GM23338 (cell line): ENCODE data around the gene NDUFS7. TPM values are rescaled to one million over a fixed set of nuclear protein-coding genes. Genes with fewer than 3 reads are reported as not detected.

Experiments used
- CREB1 ChIP-seq: fragments of 250-450 bp; sonication (Bioruptor Pico); IDR thresholded peaks from 2 replicates; pipeline ENCODE4 v1.5.0; 2020; ENCODE audit warnings: low read depth, mild to moderate bottlenecking, moderate library complexity
- EZH2 ChIP-seq: fragments of 200-600 bp; sonication (generic); IDR thresholded peaks from one replicate; pipeline ENCODE4 v1.8.0; 2017; ENCODE audit warnings: antibody characterized with exemption, mild to moderate bottlenecking, low read depth; ENCODE audit not compliant: unreplicated experiment
- JUNB ChIP-seq: IDR thresholded peaks from one replicate; pipeline ENCODE4 v1.6.1; 2016; ENCODE audit warnings: antibody characterized with exemption; ENCODE audit not compliant: unreplicated experiment
- NANOG ChIP-seq: IDR thresholded peaks from 2 replicates; pipeline ENCODE4 v1.6.1; 2016; ENCODE audit warnings: antibody characterized with exemption, borderline replicate concordance
- POLR2AphosphoS5 ChIP-seq: IDR thresholded peaks from 2 replicates; pipeline ENCODE4 v1.6.1; 2016; ENCODE audit warnings: antibody characterized with exemption, low read depth
- STAT1 ChIP-seq: IDR thresholded peaks from one replicate; pipeline ENCODE4 v1.6.1; 2016; ENCODE audit warnings: antibody characterized with exemption; ENCODE audit not compliant: unreplicated experiment
- ZNF114 ChIP-seq: fragments of 250-450 bp; sonication (Bioruptor Pico); IDR thresholded peaks from 2 replicates; pipeline ENCODE4 v1.5.0; 2020; ENCODE audit warnings: mild to moderate bottlenecking, moderate library complexity
- ZNF331 ChIP-seq: fragments of 250-450 bp; sonication (Bioruptor Pico); IDR thresholded peaks from 2 replicates; pipeline ENCODE4 v1.5.0; 2020; ENCODE audit warnings: low read depth, mild to moderate bottlenecking, moderate library complexity
- polyA plus RNA-seq: library from polyadenylated mRNA; unstranded; fragments of >200 nt; fragmentation: Nextera tagmentation; extraction: Ambion mirVana; gene quantifications from 2 replicates; pipeline ENCODE4 v1.2.1, GENCODE V29; 2016
- total RNA-seq: library from RNA; depleted of rRNA; stranded (reverse); fragments of >200 nt; shearing (Covaris generic); gene quantifications from 2 replicates; pipeline ENCODE4 v1.2.3, GENCODE V29; 2014
- TF ChIP-seq, protein P1 (sequence below): fragments of 250-450 bp; sonication (Bioruptor Pico); IDR thresholded peaks from 2 replicates; pipeline ENCODE4 v1.5.0; 2020; ENCODE audit warnings: mild to moderate bottlenecking, moderate library complexity
- TF ChIP-seq, protein P2 (sequence below): IDR thresholded peaks from one replicate; pipeline ENCODE4 v1.6.1; 2018; ENCODE audit warnings: antibody characterized with exemption; ENCODE audit not compliant: unreplicated experiment
- TF ChIP-seq, protein P3 (sequence below): IDR thresholded peaks from 2 replicates; pipeline ENCODE4 v1.6.1; 2016; ENCODE audit warnings: antibody characterized with exemption

Gene NDUFS7
- total and polyA plus RNA-seq, 2 experiments from 2014 or later, result 132 to 203 TPM

- TF ChIP-seq, protein P1, sequence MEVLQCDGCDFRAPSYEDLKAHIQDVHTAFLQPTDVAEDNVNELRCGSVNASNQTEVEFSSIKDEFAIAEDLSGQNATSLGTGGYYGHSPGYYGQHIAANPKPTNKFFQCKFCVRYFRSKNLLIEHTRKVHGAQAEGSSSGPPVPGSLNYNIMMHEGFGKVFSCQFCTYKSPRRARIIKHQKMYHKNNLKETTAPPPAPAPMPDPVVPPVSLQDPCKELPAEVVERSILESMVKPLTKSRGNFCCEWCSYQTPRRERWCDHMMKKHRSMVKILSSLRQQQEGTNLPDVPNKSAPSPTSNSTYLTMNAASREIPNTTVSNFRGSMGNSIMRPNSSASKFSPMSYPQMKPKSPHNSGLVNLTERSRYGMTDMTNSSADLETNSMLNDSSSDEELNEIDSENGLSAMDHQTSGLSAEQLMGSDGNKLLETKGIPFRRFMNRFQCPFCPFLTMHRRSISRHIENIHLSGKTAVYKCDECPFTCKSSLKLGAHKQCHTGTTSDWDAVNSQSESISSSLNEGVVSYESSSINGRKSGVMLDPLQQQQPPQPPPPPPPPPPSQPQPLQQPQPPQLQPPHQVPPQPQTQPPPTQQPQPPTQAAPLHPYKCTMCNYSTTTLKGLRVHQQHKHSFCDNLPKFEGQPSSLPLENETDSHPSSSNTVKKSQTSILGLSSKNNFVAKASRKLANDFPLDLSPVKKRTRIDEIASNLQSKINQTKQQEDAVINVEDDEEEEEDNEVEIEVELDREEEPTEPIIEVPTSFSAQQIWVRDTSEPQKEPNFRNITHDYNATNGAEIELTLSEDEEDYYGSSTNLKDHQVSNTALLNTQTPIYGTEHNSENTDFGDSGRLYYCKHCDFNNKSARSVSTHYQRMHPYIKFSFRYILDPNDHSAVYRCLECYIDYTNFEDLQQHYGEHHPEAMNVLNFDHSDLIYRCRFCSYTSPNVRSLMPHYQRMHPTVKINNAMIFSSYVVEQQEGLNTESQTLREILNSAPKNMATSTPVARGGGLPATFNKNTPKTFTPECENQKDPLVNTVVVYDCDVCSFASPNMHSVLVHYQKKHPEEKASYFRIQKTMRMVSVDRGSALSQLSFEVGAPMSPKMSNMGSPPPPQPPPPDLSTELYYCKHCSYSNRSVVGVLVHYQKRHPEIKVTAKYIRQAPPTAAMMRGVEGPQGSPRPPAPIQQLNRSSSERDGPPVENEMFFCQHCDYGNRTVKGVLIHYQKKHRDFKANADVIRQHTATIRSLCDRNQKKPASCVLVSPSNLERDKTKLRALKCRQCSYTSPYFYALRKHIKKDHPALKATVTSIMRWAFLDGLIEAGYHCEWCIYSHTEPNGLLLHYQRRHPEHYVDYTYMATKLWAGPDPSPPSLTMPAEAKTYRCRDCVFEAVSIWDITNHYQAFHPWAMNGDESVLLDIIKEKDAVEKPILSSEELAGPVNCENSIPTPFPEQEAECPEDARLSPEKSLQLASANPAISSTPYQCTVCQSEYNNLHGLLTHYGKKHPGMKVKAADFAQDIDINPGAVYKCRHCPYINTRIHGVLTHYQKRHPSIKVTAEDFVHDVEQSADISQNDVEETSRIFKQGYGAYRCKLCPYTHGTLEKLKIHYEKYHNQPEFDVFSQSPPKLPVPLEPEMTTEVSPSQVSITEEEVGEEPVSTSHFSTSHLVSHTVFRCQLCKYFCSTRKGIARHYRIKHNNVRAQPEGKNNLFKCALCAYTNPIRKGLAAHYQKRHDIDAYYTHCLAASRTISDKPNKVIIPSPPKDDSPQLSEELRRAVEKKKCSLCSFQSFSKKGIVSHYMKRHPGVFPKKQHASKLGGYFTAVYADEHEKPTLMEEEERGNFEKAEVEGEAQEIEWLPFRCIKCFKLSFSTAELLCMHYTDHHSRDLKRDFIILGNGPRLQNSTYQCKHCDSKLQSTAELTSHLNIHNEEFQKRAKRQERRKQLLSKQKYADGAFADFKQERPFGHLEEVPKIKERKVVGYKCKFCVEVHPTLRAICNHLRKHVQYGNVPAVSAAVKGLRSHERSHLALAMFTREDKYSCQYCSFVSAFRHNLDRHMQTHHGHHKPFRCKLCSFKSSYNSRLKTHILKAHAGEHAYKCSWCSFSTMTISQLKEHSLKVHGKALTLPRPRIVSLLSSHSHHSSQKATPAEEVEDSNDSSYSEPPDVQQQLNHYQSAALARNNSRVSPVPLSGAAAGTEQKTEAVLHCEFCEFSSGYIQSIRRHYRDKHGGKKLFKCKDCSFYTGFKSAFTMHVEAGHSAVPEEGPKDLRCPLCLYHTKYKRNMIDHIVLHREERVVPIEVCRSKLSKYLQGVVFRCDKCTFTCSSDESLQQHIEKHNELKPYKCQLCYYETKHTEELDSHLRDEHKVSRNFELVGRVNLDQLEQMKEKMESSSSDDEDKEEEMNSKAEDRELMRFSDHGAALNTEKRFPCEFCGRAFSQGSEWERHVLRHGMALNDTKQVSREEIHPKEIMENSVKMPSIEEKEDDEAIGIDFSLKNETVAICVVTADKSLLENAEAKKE (CRISPR knock-in tag), result no peak
- TF ChIP-seq CREB1 (no peak), NANOG (no peak), JUNB (no peak), POLR2AphosphoS5 (no peak), STAT1 (no peak), ZNF331 (CRISPR knock-in tag) (no peak), EZH2 (no peak), ZNF114 (CRISPR knock-in tag) (no peak)
- TF ChIP-seq, protein P2, sequence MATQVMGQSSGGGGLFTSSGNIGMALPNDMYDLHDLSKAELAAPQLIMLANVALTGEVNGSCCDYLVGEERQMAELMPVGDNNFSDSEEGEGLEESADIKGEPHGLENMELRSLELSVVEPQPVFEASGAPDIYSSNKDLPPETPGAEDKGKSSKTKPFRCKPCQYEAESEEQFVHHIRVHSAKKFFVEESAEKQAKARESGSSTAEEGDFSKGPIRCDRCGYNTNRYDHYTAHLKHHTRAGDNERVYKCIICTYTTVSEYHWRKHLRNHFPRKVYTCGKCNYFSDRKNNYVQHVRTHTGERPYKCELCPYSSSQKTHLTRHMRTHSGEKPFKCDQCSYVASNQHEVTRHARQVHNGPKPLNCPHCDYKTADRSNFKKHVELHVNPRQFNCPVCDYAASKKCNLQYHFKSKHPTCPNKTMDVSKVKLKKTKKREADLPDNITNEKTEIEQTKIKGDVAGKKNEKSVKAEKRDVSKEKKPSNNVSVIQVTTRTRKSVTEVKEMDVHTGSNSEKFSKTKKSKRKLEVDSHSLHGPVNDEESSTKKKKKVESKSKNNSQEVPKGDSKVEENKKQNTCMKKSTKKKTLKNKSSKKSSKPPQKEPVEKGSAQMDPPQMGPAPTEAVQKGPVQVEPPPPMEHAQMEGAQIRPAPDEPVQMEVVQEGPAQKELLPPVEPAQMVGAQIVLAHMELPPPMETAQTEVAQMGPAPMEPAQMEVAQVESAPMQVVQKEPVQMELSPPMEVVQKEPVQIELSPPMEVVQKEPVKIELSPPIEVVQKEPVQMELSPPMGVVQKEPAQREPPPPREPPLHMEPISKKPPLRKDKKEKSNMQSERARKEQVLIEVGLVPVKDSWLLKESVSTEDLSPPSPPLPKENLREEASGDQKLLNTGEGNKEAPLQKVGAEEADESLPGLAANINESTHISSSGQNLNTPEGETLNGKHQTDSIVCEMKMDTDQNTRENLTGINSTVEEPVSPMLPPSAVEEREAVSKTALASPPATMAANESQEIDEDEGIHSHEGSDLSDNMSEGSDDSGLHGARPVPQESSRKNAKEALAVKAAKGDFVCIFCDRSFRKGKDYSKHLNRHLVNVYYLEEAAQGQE, result no peak
- TF ChIP-seq, protein P3, sequence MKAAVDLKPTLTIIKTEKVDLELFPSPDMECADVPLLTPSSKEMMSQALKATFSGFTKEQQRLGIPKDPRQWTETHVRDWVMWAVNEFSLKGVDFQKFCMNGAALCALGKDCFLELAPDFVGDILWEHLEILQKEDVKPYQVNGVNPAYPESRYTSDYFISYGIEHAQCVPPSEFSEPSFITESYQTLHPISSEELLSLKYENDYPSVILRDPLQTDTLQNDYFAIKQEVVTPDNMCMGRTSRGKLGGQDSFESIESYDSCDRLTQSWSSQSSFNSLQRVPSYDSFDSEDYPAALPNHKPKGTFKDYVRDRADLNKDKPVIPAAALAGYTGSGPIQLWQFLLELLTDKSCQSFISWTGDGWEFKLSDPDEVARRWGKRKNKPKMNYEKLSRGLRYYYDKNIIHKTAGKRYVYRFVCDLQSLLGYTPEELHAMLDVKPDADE, result no peak
These were observed 367 bp downstream of the NDUFS7 start (continued) for GRCh38 chr19:1384085-1384462.
